Mesendoderm (in vitro differentiated cells): ENCODE data around the gene SRSF1.

ENCODE experiments used
- DNase-seq: peaks from one replicate; pipeline ENCODE4 v3.0.0; 2013
- H2AK5ac ChIP-seq: 2 replicates; pipeline ENCODE4 v1.6.1; 2013; ENCODE audit warnings: low read length, inconsistent platforms
- H2BK120ac ChIP-seq: 2 replicates; pipeline ENCODE4 v1.6.1; 2013; ENCODE audit warnings: low read depth, mild to moderate bottlenecking, low read length, moderate library complexity, mixed read lengths
- H2BK15ac ChIP-seq: replicated peaks from 2 replicates; pipeline ENCODE4 v1.6.1; 2013; ENCODE audit warnings: low read depth, mild to moderate bottlenecking, moderate library complexity
- H2BK5ac ChIP-seq: 2 replicates; pipeline ENCODE4 v1.6.1; 2013; ENCODE audit warnings: low read length, inconsistent platforms
- H3K18ac ChIP-seq: 2 replicates; pipeline ENCODE4 v1.6.1; 2013; ENCODE audit warnings: mild to moderate bottlenecking, low read length, mixed read lengths
- H3K23ac ChIP-seq: one replicate; pipeline ENCODE4 v1.6.1; 2013; ENCODE audit warnings: low read length
- H3K27ac ChIP-seq: 2 replicates; pipeline ENCODE4 v1.5.1; 2013; ENCODE audit warnings: low read depth, mild to moderate bottlenecking, inconsistent platforms, low read length, moderate library complexity
- H3K27me3 ChIP-seq: 2 replicates; pipeline ENCODE4 v1.6.1; 2013; ENCODE audit warnings: low read length, control low read depth, mild to moderate bottlenecking, inconsistent platforms; ENCODE audit not compliant: insufficient read depth, poor library complexity
- H3K36me3 ChIP-seq: 2 replicates; pipeline ENCODE4 v1.6.1; 2013; ENCODE audit warnings: low read length, inconsistent platforms; ENCODE audit not compliant: control insufficient read depth, insufficient read depth
- H3K4ac ChIP-seq: one replicate; pipeline ENCODE4 v1.6.1; 2013; ENCODE audit warnings: low read depth, mild to moderate bottlenecking, low read length, moderate library complexity
- H3K4me1 ChIP-seq: 2 replicates; pipeline ENCODE4 v1.6.1; 2013; ENCODE audit warnings: low read depth, low read length, inconsistent platforms; ENCODE audit not compliant: control insufficient read depth
- H3K4me2 ChIP-seq: 2 replicates; pipeline ENCODE4 v1.6.1; 2013; ENCODE audit warnings: low read length
- H3K4me3 ChIP-seq: 2 replicates; pipeline ENCODE4 v1.5.1; 2013; ENCODE audit warnings: mild to moderate bottlenecking, low read length
- H3K56ac ChIP-seq: one replicate; pipeline ENCODE4 v1.6.1; 2013; ENCODE audit warnings: low read length
- H3K79me1 ChIP-seq: 2 replicates; pipeline ENCODE4 v1.6.1; 2013; ENCODE audit warnings: low read length, inconsistent platforms
- H3K79me2 ChIP-seq: 2 replicates; pipeline ENCODE4 v1.6.1; 2013; ENCODE audit warnings: mild to moderate bottlenecking, low read length; ENCODE audit not compliant: control insufficient read depth, insufficient read depth
- H3K9ac ChIP-seq: 2 replicates; pipeline ENCODE4 v1.6.1; 2013; ENCODE audit warnings: low read length, inconsistent platforms
- H4K5ac ChIP-seq: one replicate; pipeline ENCODE4 v1.6.1; 2013; ENCODE audit warnings: low read length
- H4K8ac ChIP-seq: one replicate; pipeline ENCODE4 v1.6.1; 2013; ENCODE audit warnings: low read depth, mild to moderate bottlenecking, control low read depth, low read length, moderate library complexity
- WGBS: extraction: QIAGEN DNeasy Blood & Tissue Kit; methylation state at CpG from one replicate; pipeline ENCODE4 v1.1.7; 2013; ENCODE audit warnings: low lambda C conversion rate, missing lambda C conversion rate; ENCODE audit not compliant: insufficient coverage; ENCODE audit errors: extremely low coverage; 5-methylcytosine and 5-hydroxymethylcytosine counted together

The SRSF1 gene

GRCh38 chr17:58010067-58010799 is 3.2 kb upstream of the SRSF1 start:
- H3K18ac ChIP-seq: no peak overlapping the region
- no peak for DNase-seq
- no peak overlapping the region for H3K4me3 ChIP-seq
- no peak overlapping the region for H3K4me2 ChIP-seq
- H3K79me2 ChIP-seq: peaks cover 18% of the 10 kb centered on the region
- peaks cover 2% of the 10 kb centered on the region for H3K36me3 ChIP-seq
- WGBS: no CpG with 5 or more reads among the region's 10 CpGs
- no peak overlapping the region for H2BK5ac ChIP-seq
- H2BK120ac ChIP-seq: no peak overlapping the region
- H3K23ac ChIP-seq: no peak overlapping the region
- no peak overlapping the region for H2AK5ac ChIP-seq
- H3K56ac ChIP-seq: no peak overlapping the region
- no peak overlapping the region for H3K9ac ChIP-seq
- H3K79me1 ChIP-seq: peaks cover 1% of the 10 kb centered on the region
- no peak overlapping the region for H4K5ac ChIP-seq
- H3K4me1 ChIP-seq: no peaks in the 10 kb centered on the region
- no peak overlapping the region for H3K27ac ChIP-seq
- H3K4ac ChIP-seq: no peak overlapping the region
- no peak overlapping the region for H4K8ac ChIP-seq
- H2BK15ac ChIP-seq: no peak overlapping the region
- H3K27me3 ChIP-seq: no peaks in the 10 kb centered on the region

DNA sequence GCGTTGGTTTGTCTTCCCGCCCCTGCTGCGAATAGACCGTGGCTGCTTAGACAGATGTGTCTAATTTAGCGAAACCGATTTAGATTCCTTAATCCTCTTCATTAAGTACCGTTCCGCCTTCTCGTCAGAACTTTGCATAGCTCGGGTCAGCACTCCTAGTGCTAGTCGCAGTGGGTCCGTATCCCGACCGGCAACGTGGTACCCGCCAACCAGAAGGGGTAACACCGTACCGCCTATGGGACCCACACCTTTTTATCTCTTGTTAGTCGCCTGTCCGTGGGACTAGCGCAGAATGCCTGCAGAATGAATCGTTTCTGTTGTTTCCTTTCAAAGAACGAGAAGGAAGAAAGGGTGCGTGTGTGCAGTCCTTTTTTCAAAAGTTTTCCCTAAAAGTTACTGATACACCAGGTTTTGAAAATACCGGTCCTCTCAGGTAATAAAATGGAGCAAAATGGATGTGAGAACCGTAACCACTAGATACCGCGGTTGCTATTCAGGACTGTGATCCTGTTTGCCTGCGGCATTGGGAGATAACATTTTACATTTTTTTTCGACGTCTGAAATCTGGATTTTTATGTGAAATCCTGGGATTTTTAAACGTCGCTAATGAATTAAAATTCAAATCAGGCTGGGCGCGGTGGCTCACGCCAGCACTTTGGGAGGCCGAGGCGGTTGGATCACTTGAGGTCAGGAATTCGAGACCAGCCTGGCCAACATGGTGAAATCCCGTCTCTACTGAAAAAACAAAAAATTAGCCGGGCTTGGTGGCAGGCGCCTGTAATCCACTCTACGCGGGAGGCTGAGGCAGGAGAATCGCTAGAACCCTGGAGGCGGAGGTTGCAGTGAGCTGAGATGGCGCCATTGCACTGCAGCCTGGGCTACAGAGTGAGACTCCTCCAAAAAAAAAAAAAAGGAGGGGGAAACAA is 998 bp upstream of the SRSF1 start:
- Histone ChIP-seq H3K9ac (peak overlapping the region; percentile 94), H2BK120ac (no peak overlapping the region), H3K4me3 (peak overlapping the region; percentile 68), H3K79me2 (peaks cover 35% of the 10 kb centered on the region), H4K5ac (peak overlapping the region; percentile 36), H3K4me2 (peak overlapping the region; percentile 95), H3K23ac (peak overlapping the region; percentile 72), H3K36me3 (peaks cover 4% of the 10 kb centered on the region), H4K8ac (no peak overlapping the region), H3K56ac (peak overlapping the region; percentile 93), H3K4me1 (peaks cover 2% of the 10 kb centered on the region), H3K79me1 (peaks cover 1% of the 10 kb centered on the region), H2BK15ac (no peak overlapping the region), H3K27ac (peak overlapping the region; percentile 42), H2AK5ac (peak overlapping the region; percentile 52), H3K18ac (peak overlapping the region; percentile 51), H2BK5ac (peak overlapping the region; percentile 57), H3K27me3 (no peaks in the 10 kb centered on the region), H3K4ac (peak overlapping the region; percentile 62)
- DNase-seq: no peak
- no CpG with 5 or more reads among the region's 47 CpGs for WGBS

- Histone ChIP-seq H3K27me3 (no peaks in the 10 kb centered on the region), H3K4me2 (peak overlapping the region; percentile 20), H3K4ac (peak overlapping the region; percentile 100), H3K56ac (peak overlapping the region; percentile 100), H4K5ac (no peak overlapping the region), H3K9ac (peak overlapping the region; percentile 100), H3K4me3 (peak overlapping the region; percentile 97), H2BK15ac (no peak overlapping the region), H2BK120ac (peak overlapping the region; percentile 23), H3K79me2 (peaks cover 35% of the 10 kb centered on the region), H3K18ac (peak overlapping the region; percentile 95), H3K27ac (peak overlapping the region; percentile 92), H3K36me3 (peaks cover 4% of the 10 kb centered on the region), H2BK5ac (peak overlapping the region; percentile 99), H4K8ac (no peak overlapping the region), H3K4me1 (peaks cover 2% of the 10 kb centered on the region), H2AK5ac (peak overlapping the region; percentile 67), H3K79me1 (peaks cover 1% of the 10 kb centered on the region), H3K23ac (peak overlapping the region; percentile 97)
- no CpG with 5 or more reads among the region's 20 CpGs for WGBS
- peak; percentile 76 for DNase-seq
Measured at GRCh38 chr17:58006560-58006923, 504 bp downstream of the SRSF1 start.

- peaks cover 2% of the 10 kb centered on the region for H3K4me1 ChIP-seq
- no peak overlapping the region for H4K5ac ChIP-seq
- H2BK15ac ChIP-seq: no peak overlapping the region
- peak overlapping the region; percentile 100 for H3K4ac ChIP-seq
- H3K79me2 ChIP-seq: peaks cover 35% of the 10 kb centered on the region
- no peak for DNase-seq
- H2BK120ac ChIP-seq: no peak overlapping the region
- H3K23ac ChIP-seq: no peak overlapping the region
- no peak overlapping the region for H2BK5ac ChIP-seq
- peaks cover 1% of the 10 kb centered on the region for H3K79me1 ChIP-seq
- peak overlapping the region; percentile 92 for H3K27ac ChIP-seq
- no peaks in the 10 kb centered on the region for H3K27me3 ChIP-seq
- H3K56ac ChIP-seq: peak overlapping the region; percentile 100
- H3K36me3 ChIP-seq: peaks cover 4% of the 10 kb centered on the region
- peak overlapping the region; percentile 29 for H3K4me2 ChIP-seq
- peak overlapping the region; percentile 95 for H3K18ac ChIP-seq
- peak overlapping the region; percentile 97 for H3K4me3 ChIP-seq
- no CpG with 5 or more reads among the region's 36 CpGs for WGBS
- peak overlapping the region; percentile 100 for H3K9ac ChIP-seq
- H2AK5ac ChIP-seq: peak overlapping the region; percentile 67
- H4K8ac ChIP-seq: no peak overlapping the region
Measured at GRCh38 chr17:58005728-58006559, 1.1 kb downstream of the SRSF1 start.

DNA sequence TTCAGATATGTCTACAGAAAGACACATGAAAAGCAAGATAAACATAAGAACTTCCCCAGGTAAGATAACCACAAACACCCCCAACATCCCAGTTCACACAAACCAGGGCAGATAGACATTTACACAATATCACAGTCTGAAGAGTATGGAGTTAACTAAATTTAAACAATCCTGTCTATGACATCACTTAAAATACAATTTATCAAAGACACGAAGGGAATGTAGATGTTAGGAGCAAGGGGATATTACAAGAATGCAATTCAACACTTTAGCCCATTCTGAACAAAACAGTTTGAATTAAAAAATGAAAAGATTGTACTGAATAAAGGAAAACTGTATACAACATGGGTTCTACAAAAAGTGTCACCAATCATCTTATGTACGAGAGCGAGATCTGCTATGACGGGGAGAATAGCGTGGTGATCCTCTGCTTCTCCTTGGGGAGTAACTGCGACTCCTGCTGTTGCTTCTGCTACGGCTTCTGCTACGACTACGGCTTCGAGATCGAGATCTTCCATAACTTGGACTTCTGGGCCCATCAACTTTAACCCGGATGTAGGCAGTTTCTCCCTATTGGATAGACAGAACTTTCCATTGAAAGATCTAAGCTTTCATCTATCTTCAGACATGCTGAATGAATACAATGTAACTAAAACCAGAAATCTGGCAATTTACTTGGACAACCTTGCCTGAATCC is 1.9 kb downstream of the SRSF1 start:
- Histone ChIP-seq H2BK120ac (no peak overlapping the region), H3K4ac (no peak overlapping the region), H3K4me2 (peak overlapping the region; percentile 29), H3K4me3 (peak overlapping the region; percentile 97), H3K27me3 (no peaks in the 10 kb centered on the region), H4K8ac (no peak overlapping the region), H3K79me2 (peaks cover 35% of the 10 kb centered on the region), H3K4me1 (peaks cover 2% of the 10 kb centered on the region), H3K18ac (no peak overlapping the region), H3K9ac (peak overlapping the region; percentile 100), H3K23ac (no peak overlapping the region), H3K36me3 (peaks cover 4% of the 10 kb centered on the region), H3K27ac (no peak overlapping the region), H2AK5ac (no peak overlapping the region), H2BK15ac (no peak overlapping the region), H3K79me1 (peaks cover 1% of the 10 kb centered on the region), H2BK5ac (no peak overlapping the region), H4K5ac (no peak overlapping the region), H3K56ac (peak overlapping the region; percentile 28)
- WGBS: no CpG with 5 or more reads among the region's 12 CpGs
- no peak for DNase-seq
